Parietal lobe (tissue), 1 donor: ENCODE measurements around the gene OR2AT4. TPM values are rescaled to one million over a fixed set of nuclear protein-coding genes. Genes with fewer than 3 reads are reported as not detected.

Experiments
- total RNA-seq: library from RNA; depleted of rRNA; stranded (reverse); fragments of >200 nt; gene quantifications from one replicate; pipeline ENCODE4 v1.2.3, GENCODE V29; 2014

OR2AT4 gene
- total RNA-seq, result not detected

DNA sequence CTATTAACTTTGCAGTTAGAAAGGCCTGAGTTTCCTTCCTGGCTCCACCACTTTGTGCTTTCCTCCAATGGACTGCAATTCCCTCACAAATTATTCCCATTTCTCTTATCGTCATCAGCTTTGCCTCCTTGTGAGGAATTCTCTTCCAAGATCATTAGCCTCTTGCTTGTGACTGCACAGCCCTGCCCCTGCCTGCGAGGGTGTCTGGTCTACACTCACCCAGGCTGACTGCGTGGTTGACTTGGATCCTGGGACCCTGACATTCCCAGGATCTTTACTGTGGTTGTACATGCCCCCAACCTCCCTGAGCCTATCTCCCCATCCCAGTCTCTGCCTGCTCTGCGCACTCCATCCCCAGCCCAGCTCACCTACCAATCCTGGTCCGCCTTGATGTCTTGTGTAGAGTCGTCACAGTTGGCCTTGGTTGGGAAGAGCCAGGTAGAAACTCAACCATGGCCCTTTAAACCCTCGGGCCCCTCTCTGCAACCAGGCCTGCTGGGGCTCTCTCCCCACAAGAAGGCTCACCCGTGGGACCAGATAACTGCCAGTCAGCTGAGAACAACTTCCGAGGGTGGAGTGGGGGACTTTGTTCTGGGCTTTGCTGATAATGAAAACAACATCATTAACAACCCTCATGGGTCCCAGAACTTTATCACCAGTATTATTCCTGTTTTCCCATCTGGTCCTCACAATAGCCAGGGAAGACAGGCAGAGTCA is at the start of gene OR2AT4:
TSS of gene OR2AT4 (minus strand) at position 421 of the 717 bp plus-strand sequence.

Other genes starting within 250 kb of the OR2AT4 start
- gene XRRA1, start 147.8 kb downstream of the OR2AT4 start, total RNA-seq, result 14.4 TPM
- gene SPCS2, start 147.6 kb downstream of the OR2AT4 start, total RNA-seq, result 12.2 TPM
- gene NEU3, start 107.9 kb downstream of the OR2AT4 start, total RNA-seq, result 22.8 TPM
- gene SLCO2B1, start 54.2 kb upstream of the OR2AT4 start, total RNA-seq, result 16.9 TPM
- not detected for gene TPBGL, start 143.9 kb upstream of the OR2AT4 start, total RNA-seq